NCI-H82 treated with DMSO at 0.1 percent for 48 hours (cell line): ENCODE measurements around the gene AKAP13.

Experiments
- DNase-seq: peaks from one replicate; lab custom pipeline; 2025; ENCODE audit not compliant: unreplicated experiment; lab: John Stamatoyannopoulos, UW

The AKAP13 gene

GRCh38 chr15:85690561-85691231, 310.3 kb downstream of the AKAP13 start:
- DNase-seq = no peak

GRCh38 chr15:85691350-85692240, 311.2 kb downstream of the AKAP13 start:
- DNase-seq = no peak

GRCh38 chr15:85692321-85692720, 311.9 kb downstream of the AKAP13 start:
- DNase-seq = no peak

- DNase-seq = no peak
Observed at GRCh38 chr15:85692873-85693272, 312.5 kb downstream of the AKAP13 start.

- DNase-seq = no peak
Observed at GRCh38 chr15:85693277-85693676, 312.9 kb downstream of the AKAP13 start.

- no peak for DNase-seq
Observed at GRCh38 chr15:85694091-85694490, 313.7 kb downstream of the AKAP13 start.

- DNase-seq = no peak
Observed at GRCh38 chr15:85700767-85701166, 320.4 kb downstream of the AKAP13 start.

GRCh38 chr15:85702321-85703101, 322.1 kb downstream of the AKAP13 start:
- no peak for DNase-seq

- no peak for DNase-seq
Observed at GRCh38 chr15:85704066-85704465, 323.7 kb downstream of the AKAP13 start.

GRCh38 chr15:85704720-85705429, 324.5 kb downstream of the AKAP13 start:
- no peak for DNase-seq

- no peak for DNase-seq
Observed at GRCh38 chr15:85706779-85707518, 326.5 kb downstream of the AKAP13 start.

GRCh38 chr15:85707519-85708338, 327.3 kb downstream of the AKAP13 start:
- DNase-seq = no peak

GRCh38 chr15:85708402-85708941, 328.1 kb downstream of the AKAP13 start:
- DNase-seq = no peak

- DNase-seq = no peak
Observed at GRCh38 chr15:85709250-85709649, 328.8 kb downstream of the AKAP13 start.

- no peak for DNase-seq
Observed at GRCh38 chr15:85710340-85710842, 330.0 kb downstream of the AKAP13 start.

- DNase-seq = no peak
Observed at GRCh38 chr15:85711580-85712192, 331.3 kb downstream of the AKAP13 start.

- DNase-seq = no peak
Observed at GRCh38 chr15:85716261-85716660, 335.9 kb downstream of the AKAP13 start.

- DNase-seq = no peak
Observed at GRCh38 chr15:85717212-85717611, 336.8 kb downstream of the AKAP13 start.
